GM12878 (cell line): Measurements from ENCODE around the gene EPB41L1. TPM values are rescaled to one million over a fixed set of nuclear protein-coding genes. Genes with fewer than 3 reads are reported as not detected.

ENCODE experiments used
- ATAC-seq: fragments of 200-7000 bp; cut with Tn5 transposase; 3 replicates; pipeline ENCODE4 v1.9.1; 2020; ENCODE audit warnings: mild to moderate bottlenecking, moderate library complexity
- BruUV-seq: library from RNA; stranded (reverse); fragments of 400-500 nt; replicated peaks from 2 replicates; lab custom pipeline; 2021; lab: Mats Ljungman, UMichigan
- CTCF ChIA-PET: fragments of 300-600 bp; sonication (Branson Sonifier 250); formaldehyde crosslinking; extraction: SDS; loops from one replicate; lab custom pipeline; 2021; ENCODE audit warnings: inconsistent platforms; lab: Yijun Ruan, JAX
- POLR2A ChIA-PET: fragments of 350-600 bp; formaldehyde crosslinking; extraction: SDS; loops from one replicate; lab custom pipeline; 2021; ENCODE audit warnings: inconsistent platforms; lab: Charles Lee
- RAD21 ChIA-PET: fragments of 300-600 bp; sonication (Branson Sonifier 250); formaldehyde crosslinking; loops from one replicate; lab custom pipeline; 2023; ENCODE audit warnings: antibody characterized with exemption; ENCODE audit not compliant: unreplicated experiment; lab: Charles Lee
- SMC1A ChIA-PET: fragments of 300-600 bp; sonication (Branson Sonifier 250); formaldehyde crosslinking; loops from one replicate; lab custom pipeline; 2023; ENCODE audit not compliant: unreplicated experiment, uncharacterized antibody; lab: Charles Lee
- DNase-seq: peaks from one replicate; pipeline ENCODE4 v3.0.0-alpha.2; 2011; ENCODE audit warnings: low read depth, low spot score
- FAIRE-seq: peaks from 3 replicates; lab custom pipeline; 2011; peaks lifted over from hg19 to GRCh38; lab: Jason Lieb, UNC
- H2AFZ ChIP-seq: 2 replicates; pipeline ENCODE4 v1.6.0; 2011; ENCODE audit warnings: low read depth, low read length, control low read depth; ENCODE audit not compliant: control insufficient read depth
- H3K27ac ChIP-seq: 2 replicates; pipeline ENCODE4 v1.5.1; 2011; ENCODE audit warnings: control low read depth; ENCODE audit not compliant: control insufficient read depth, insufficient read depth
- H3K27me3 ChIP-seq, 2 experiments: replicated peaks in 1 of 2; 2 replicates each; pipeline versions ENCODE4 v1.6.0 to v1.6.1; 2011; ENCODE audit warnings: low read length in 1 of 2; ENCODE audit not compliant: control insufficient read depth in 2 of 2, insufficient read depth in 2 of 2
- H3K36me3 ChIP-seq, 2 experiments: 2 replicates each; pipeline ENCODE4 v1.5.1; 2011; ENCODE audit warnings: low read length in 1 of 2; ENCODE audit not compliant: control insufficient read depth in 2 of 2, insufficient read depth in 2 of 2
- H3K4me1 ChIP-seq: 2 replicates; pipeline ENCODE4 v1.6.1; 2011; ENCODE audit warnings: mild to moderate bottlenecking, low read length, moderate library complexity, mixed read lengths; ENCODE audit not compliant: control insufficient read depth, insufficient read depth
- H3K4me2 ChIP-seq: 2 replicates; pipeline ENCODE4 v1.6.0; 2011; ENCODE audit warnings: control low read depth; ENCODE audit not compliant: control insufficient read depth, insufficient read depth
- H3K4me3 ChIP-seq: fragments of 200-600 bp; sonication (generic); 2 replicates; pipeline ENCODE4 v1.5.1; 2016
- H3K79me2 ChIP-seq: 2 replicates; pipeline ENCODE4 v1.6.0; 2011; ENCODE audit warnings: low read length; ENCODE audit not compliant: control insufficient read depth, insufficient read depth
- H3K9ac ChIP-seq: 2 replicates; pipeline ENCODE4 v1.8.0; 2011; ENCODE audit warnings: low read length, control low read depth, mixed read lengths; ENCODE audit not compliant: control insufficient read depth, insufficient read depth
- H3K9me3 ChIP-seq: replicated peaks from 3 replicates; pipeline ENCODE4 v1.5.1; 2011; ENCODE audit warnings: mild to moderate bottlenecking, low read length; ENCODE audit not compliant: control insufficient read depth, insufficient read depth
- H4K20me1 ChIP-seq: 2 replicates; pipeline ENCODE4 v1.6.0; 2011; ENCODE audit not compliant: control insufficient read depth, insufficient read depth
- BHLHE40 ChIP-seq, 2 experiments: fragments of 450-650 bp in 1 of 2; IDR thresholded peaks; 2 replicates each; pipeline ENCODE4 v1.6.1; 2011 to 2017; ENCODE audit warnings: low read depth in 2 of 2, borderline replicate concordance in 1 of 2, improper control_type of control experiment in 1 of 2, low read length in 1 of 2, mild to moderate bottlenecking in 1 of 2
- BMI1 ChIP-seq: fragments of 450-650 bp; IDR thresholded peaks from 2 replicates; pipeline ENCODE4 v1.6.1; 2016; ENCODE audit warnings: mild to moderate bottlenecking, moderate library complexity, borderline replicate concordance
- PRDM15 ChIP-seq: fragments of 450-650 bp; formaldehyde crosslinking; IDR thresholded peaks from 2 replicates; pipeline ENCODE4 v1.4.0; 2020; ENCODE audit warnings: mild to moderate bottlenecking, moderate library complexity
- WGBS: methylation state at CpG from one replicate; pipeline ENCODE4 v1.1.6; 2016; ENCODE audit warnings: low lambda C conversion rate; ENCODE audit not compliant: insufficient replicate concordance, insufficient coverage; ENCODE audit errors: missing lambda C conversion rate; 5-methylcytosine and 5-hydroxymethylcytosine counted together
- in situ Hi-C: fragments of 300-500 bp; cut with MboI; formaldehyde crosslinking; loops from 9 replicates; pipeline ENCODE4 v1.14.3; 2018; ENCODE audit warnings: mixed read lengths
- intact Hi-C: fragments of 100-400 bp; cut with micrococcal nuclease; formaldehyde crosslinking; loops from one replicate; pipeline ENCODE4 v1.14.2; 2022; ENCODE audit not compliant: unreplicated experiment
- polyA plus RNA-seq, 11 experiments: library from polyadenylated mRNA; depleted of rRNA in 4 of 11; unstranded in 6 of 11; stranded (reverse) in 5 of 11; fragments of >200 nt; fragmentation: Nextera tagmentation in 4 of 11; fragmentation: Illumina TruSeq in 1 of 11; extraction: Ambion mirVana in 4 of 11; extraction: Trizol in 1 of 11; gene quantifications; 1 replicate in 1 of 11; 2 replicates in 10 of 11; pipeline versions ENCODE4 v1.2.1 to v1.2.3, GENCODE V29; 2011 to 2016; ENCODE audit warnings: inconsistent platforms in 2 of 11, missing spikeins in 2 of 11, low read depth in 1 of 11
- total RNA-seq, 4 experiments: library from RNA; depleted of rRNA in 3 of 4; stranded (reverse); fragments of >200 nt in 3 of 4; fragmentation: Illumina TruSeq in 1 of 4; extraction: Trizol in 1 of 4; gene quantifications; 2 replicates each; pipeline versions ENCODE4 v1.2.1 to v1.2.3, GENCODE V29; 2013 to 2021

EPB41L1 gene
- total and polyA plus RNA-seq, 10 of the 15 experiments (the other 5 are each of a cell fraction or from before 2014, with no cell fraction given) = 0.08 to 3.2 (median 0.31) TPM

DNA sequence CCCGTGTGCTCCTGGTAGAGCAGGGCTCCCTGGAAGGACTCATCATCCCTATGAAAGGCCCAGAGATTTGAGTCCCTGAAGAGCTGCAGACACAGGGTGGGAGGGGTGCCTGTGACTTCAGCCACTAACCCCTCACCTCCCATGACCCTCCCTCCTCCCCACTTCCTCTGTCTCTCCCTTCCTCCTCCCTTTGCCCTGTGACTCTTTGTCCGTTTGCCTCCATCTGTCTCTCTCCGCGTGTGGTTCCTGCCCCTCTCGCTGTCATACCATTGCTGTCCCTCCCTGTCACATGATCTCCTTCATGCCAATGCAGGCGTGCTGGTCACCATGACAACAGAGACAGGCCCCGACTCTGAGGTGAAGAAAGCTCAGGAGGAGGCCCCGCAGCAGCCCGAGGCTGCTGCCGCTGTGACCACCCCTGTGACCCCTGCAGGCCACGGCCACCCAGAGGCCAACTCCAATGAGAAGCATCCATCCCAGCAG lies 19.0 kb downstream of the EPB41L1 start:
- Histone ChIP-seq H2AFZ (no peak overlapping the region), H3K4me2 (no peak overlapping the region), H3K4me1 (no peaks in the 10 kb centered on the region), H3K79me2 (no peaks in the 10 kb centered on the region), H3K36me3 (no peaks in the 10 kb centered on the region), H3K9ac (no peak overlapping the region), H3K27me3 (peaks cover 0 to 1% of the 10 kb centered on the region in 2 experiments; a peak in 3 of 4 replicates), H4K20me1 (no peaks in the 10 kb centered on the region; the same call in 1 of the 2 replicates), H3K9me3 (no peaks in the 10 kb centered on the region), H3K27ac (no peak overlapping the region), H3K4me3 (no peak overlapping the region)
- CTCF ChIA-PET = interaction anchor here (0.6 to 2.5 kb wide), 3 partner anchors 12 to 26 kb away, joined by 4 to 6 read pairs (median 5); no protein-coding TSS in a partner anchor
- ATAC-seq (peak; percentile 73), FAIRE-seq (no peak), DNase-seq (no peak)
- TF ChIP-seq PRDM15 (CRISPR knock-in tag) (no peak), BHLHE40 (IDR thresholded peaks at IDR 0.05; ENCODE audit: borderline replicate concordance in 1 of 2, low read depth in 2 of 2, low read length in 1 of 2) (peak in 1 of 2 experiments; percentile 16; a peak in 1 of 4 replicates), BMI1 (peak; percentile 86)
- POLR2A ChIA-PET = no interaction called here
- 31% methylated on average over 11 of the region's 11 CpGs for WGBS
- RAD21 ChIA-PET = no interaction called here
- no TSS peak for BruUV-seq
- in situ Hi-C loops = no loop called here
- intact Hi-C loops = no loop called here
- SMC1A ChIA-PET = interaction anchor here (1.2 kb wide), 1 partner anchor 35 kb away, joined by 4 read pairs; no protein-coding TSS in a partner anchor
